ENCODE data around the gene PHF11.
"Not testable (repeated sequence)": the region's sequence is repeated elsewhere in the genome, so short reads cannot be mapped to it uniquely, and the experiment has no call there.

The PHF11 gene

DNA sequence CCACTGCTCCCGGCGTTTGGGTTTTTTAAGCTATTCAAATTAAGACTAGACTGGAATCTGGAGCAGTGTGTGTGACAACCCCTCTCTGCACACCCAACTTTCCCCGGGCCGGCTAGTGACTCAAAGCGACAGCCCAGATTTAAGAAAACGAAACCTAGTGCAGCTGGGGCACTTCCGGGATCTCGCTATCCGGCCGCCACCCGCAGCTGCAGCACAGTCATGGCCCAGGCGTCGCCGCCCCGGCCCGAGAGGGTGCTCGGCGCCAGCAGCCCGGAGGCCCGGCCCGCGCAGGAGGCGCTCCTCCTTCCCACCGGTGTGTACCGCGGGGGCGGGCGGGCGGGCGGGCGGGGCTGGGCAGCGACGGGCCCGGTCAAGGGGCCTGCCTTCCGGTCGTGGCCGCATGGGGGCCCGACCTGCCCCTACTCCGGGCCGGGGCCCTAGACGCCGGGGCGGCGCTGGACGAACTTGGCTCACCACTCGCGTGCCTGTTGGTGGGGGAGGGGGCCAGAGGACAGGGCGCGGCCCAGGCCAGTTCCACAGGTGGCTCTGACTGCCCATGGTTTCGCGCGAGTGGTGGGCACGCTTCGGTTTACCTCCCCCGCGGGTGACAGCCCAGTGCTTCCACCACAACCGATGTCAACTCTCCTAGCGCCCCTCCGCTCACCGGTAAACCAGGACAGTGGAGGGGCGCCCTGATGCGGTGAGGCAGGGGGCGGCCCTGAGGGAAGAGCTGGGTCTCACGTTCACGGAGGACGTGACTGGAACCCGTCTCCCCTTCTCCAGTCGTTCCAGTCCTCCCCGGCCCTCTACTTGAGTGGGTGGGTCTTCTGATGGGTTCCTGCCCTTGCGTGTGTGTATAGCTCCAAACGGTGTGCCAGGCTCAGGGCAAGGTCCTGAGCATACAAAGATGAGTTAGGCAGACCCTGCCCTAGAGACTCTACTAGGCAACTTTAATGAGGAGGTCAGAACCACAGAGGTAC is at the start of gene PHF11:
Gene PHF11, plus strand, starts transcription at position 171 of the 980 bp plus-strand sequence. Its CDS starts 49 bp downstream, at position 220.
- no peak for DNase-seq

DNA sequence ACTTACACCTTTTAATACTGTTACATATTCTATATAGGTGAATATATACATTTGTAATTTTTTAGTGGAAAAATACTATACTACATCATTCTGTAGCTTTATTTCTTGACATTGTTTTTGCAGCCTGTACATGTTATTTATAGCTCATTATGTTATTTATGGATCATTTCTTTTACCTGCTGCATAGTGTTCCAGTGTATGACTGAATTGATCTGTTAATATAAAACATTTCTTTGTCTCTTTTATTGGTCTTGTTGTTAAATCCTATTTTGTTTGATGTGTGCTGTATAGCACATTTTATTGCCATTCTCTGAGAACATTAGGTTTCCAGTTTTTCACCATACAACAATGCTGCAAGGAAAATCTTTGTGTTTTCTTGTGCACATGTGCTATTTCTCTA is 49.3 kb upstream of the PHF11 start:
- no peak for DNase-seq

DNA sequence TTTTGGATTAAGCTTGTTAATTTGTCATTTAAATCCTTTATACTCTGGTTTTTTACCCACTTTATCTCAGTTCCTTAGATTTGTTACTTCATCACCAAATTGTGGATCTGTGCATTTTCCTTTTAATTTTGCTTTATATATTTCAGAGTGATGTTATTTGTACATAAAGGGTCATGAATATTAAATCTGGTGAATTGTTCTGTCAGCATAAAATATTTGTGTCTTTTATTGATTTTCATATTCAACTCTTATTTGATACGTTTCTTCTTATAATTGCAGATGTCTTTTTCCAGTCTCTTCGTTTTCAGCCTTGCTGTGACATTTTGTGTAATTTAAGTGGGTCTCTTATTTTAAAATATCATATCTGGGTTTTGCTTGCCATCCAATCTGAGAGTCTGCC is 47.0 kb upstream of the PHF11 start:
- DNase-seq: no peak

DNA sequence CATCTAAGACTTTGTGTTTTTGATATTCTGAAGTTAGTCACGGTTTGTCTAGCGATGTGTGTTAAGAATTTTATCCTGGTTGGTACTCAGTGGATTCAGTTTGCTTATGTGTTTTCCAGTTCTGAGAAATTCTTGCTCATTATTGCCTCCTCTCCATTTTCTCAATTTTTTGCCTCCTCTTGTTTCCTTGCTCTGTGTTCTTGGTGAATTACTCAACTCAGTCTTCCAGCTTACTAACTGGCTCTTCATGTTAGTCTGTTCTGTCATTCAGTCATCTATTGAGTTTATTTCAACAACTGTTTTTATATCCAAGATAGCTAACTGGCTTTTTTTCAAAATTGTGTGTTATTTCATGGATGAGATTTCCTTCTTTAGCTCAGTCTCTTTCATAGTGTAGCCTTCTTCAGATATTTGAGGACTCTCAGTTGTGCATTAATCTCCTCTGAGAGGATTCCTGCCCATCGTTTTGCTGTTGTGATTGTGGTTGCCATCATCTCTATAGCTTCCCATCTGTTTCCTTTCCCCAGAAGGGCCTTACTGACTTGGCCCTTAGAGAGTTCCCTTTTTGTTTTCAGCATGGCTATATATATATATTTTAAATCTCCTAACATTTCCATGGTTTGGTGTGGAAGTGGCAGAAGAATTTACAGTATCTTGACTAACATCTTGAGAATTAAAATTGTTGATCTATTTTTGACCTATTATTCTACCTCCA is 45.5 kb upstream of the PHF11 start:
- DNase-seq: no peak

DNA sequence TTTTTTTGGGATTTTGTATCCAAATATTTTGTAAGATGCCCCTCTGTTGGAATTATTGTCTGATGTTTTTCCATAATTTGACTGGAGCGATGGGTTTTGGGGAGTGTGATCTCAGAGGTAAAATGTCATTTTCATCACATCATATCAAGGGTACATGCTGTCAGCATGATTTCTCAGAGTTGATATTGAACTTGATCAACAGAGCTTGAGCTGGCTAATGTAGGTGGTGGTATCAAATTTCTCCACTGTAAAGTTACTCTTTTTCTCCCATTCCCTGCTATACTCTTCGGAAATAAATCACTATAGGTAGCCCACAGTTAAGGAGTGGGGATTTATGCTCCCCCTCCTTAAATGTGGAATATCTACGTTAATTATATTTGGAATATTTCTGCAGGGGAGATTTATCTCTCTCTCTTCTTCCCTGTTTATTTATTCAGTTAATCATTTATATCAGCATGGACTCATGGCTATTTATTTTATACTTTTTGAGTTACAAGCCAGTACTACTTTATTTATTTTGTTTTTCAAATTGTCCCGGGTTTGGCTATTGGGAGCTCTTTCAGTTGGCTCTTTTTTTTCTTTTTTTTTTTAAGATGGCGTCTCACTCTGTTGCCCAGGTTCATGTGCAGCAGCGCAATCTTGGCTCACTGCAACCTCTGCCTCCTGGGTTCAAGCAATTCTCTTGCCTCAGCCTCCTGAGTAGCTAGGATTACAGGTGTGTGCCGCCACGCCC is 42.9 kb upstream of the PHF11 start:
- DNase-seq: no peak

DNA sequence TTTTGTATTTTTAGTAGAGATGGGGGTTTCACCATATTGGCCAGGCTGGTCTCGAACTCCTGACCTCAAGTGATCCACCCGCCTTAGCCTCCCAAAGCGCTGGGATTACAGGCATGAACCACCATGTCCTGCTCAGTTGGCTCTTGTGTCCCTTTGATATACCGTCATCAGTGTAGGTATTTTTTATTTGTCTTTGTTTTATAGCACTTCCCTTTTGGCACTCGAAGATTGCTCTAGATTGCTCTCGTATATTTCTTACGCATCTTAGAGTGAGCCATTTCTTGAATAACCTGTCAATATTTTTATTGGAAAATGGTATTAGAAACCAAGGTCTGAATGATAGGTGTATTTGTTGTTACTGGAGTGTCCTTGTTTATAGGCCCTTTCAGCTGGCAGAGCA is 42.3 kb upstream of the PHF11 start:
- no peak for DNase-seq

DNA sequence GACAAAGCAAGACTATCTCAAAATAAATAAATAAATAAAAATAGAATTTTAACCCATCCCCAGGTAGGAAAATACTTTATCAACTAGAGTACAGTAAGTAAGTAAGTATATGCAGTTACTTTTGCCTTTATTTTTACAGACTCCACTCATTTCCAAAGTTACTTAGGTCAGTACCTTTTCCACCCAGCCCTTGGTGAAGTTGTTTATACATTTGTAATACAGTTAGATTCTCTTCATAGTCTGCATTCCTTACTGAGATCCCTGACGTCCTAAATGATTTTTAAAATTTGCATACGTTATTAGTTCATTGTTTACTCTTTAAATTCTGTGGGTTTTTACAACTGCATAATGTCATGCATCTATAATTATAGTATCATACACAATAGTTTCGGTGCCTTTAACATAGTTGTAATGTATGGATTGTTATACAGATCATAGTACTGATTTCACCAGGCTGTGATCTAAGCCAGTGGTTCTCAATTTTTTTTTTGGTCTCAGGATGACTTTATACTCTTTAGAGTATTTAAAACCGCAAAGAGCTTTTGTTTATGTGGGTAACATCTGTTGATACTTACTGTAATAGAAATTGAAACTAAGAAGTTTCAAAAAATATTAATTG is 41.3 kb upstream of the PHF11 start:
- no peak for DNase-seq

DNA sequence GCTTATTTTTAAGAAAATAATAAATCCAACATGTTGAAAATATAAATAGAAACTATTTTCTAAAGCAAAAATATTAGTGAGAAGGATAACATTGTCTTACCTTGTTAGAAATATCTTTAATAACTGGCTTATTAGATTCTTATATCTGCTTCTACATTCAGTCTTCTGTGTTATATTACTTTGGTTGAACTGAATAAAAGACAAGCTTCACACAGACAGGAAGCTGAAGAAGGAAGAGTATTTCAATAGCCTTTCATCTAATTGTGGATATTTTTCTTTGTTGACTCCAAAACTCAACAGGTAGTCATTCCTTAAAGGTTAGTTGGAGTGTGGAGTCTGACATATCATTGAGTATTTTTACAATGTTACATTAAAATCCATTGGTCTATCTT is 40.8 kb upstream of the PHF11 start:
- DNase-seq: no peak

DNA sequence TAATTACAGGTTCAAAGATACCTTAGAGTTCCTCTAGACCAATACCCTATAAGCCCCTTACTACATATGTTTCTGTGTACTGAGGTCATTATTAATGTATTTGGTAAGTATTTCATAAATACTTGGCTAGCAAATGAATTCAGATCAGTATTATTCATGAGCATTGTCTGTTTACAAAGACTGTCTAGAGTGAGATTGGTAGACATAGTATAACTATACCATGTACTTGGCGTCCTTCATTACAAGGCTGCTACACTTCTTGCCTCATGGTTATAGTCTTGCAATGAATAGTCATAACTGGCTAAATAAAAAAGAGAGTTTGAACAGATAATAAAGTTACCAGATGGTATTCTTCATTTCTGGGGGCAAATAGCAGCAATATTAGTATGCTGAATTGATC is 39.6 kb upstream of the PHF11 start:
- DNase-seq: no peak

DNA sequence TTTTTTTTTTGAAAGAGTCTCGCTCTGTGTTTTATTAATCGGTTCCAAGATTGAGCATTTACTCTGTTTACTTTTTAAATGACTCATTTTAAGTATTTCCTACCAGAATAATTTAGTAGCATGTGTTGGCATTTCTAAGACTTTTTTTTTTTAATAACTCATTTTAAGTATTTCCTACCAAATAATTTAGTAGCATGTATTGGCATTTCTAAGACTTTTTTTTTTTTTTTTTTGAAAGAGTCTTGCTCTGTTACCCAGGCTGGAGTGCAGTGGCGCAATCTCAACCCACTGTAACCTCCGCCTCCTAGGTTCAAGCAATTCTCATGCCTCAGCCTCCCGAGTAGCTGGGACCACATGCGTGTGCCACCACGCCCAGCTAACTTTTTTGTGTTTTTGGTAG is 38.5 kb upstream of the PHF11 start:
- DNase-seq: no peak

DNA sequence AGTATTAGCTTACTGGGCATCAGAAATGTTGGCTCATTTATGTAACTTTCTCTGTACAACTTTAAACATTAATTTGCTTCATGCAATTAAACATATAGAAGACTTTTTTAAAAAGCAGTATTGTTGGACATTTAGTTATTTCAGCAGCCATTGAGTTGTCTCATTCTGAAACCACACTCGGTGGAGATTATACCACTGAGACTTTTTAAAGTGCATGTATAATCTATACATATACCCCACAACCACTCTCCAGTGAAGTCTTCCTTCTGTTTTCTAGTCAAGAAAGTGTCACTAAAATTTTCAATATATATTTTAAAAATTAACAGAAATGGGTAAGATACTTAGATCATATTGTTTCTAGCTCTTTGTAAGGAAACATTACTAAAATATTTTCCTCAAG is 36.2 kb upstream of the PHF11 start:
- DNase-seq: no peak

DNA sequence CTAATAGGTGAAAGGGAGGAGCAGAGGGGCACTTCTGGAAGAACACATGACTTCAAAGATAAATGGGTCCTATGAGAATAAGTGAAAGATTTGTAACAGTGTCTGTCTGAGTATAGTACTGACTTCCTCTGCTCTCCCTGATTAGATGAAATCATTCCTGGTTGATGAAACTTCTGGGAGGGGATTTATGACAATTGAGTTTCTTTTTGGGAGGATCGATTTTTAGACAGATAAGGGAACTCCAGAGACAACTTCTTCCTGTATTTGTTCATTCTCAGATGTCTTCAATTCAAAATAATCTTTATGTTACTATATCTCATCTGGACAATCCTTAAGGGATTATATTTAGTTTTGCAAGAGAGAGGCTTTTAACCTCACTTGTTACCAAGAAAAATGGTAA is 31.7 kb upstream of the PHF11 start:
- no peak for DNase-seq

DNA sequence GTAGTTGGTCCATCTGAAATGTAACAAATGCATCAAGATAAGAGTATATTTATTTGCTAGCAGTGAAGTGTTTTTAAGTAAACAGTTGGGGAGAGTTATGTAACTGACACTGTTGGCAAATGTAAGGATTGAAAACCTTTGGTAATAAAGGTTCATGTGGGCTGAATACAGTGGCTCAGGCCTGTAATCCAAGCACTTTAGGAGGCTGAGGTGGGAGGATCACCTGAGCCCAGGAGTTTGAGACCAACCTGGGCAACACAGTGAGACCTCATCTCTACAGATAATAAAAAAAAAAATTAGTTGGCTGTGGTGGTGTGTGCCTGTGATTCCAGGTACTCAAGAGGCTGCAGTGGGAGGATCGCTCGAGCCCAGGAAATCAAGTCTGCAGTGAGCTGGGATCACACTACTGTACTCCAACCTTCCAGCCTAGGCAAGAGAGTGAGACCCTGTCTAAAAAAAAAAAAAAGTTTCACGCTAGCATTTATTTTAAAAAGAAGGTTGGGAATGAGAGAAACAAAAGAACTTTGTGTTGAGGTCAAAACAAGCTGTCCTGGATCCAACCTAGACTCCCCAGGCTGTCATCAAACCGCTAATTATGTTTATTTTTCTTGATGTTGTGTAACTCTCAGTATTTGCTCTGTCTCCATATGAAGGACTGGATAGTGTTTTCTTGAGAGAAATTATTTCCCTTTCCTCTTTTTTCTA is 31.0 kb upstream of the PHF11 start:
- no peak for DNase-seq

DNA sequence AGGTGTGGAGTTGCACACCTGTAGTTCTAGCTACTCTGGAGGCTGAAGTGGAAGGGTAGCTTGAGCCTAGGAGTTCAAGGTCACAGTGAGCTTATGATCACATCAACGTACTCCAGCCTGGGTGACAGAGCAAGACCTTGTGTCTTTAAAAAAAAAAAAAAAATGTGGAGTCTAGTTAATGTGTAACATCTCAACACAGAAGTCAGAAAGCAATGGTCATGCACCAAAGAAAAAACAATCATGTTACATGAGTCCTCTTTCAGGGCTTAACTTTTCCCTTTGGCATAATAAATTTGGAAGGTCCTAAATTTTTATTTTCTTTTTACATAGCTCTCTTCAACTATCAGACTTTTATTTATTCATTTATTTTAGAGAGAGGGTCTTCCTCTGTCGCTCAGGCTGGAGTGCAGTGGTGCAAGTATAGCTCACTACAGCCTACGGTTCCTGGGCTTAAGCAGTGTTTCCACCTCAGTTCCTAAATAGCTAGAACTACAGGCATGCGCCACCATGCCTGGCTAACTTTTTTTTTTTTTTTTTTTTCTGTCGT is 29.4 kb upstream of the PHF11 start:
- DNase-seq: no peak

DNA sequence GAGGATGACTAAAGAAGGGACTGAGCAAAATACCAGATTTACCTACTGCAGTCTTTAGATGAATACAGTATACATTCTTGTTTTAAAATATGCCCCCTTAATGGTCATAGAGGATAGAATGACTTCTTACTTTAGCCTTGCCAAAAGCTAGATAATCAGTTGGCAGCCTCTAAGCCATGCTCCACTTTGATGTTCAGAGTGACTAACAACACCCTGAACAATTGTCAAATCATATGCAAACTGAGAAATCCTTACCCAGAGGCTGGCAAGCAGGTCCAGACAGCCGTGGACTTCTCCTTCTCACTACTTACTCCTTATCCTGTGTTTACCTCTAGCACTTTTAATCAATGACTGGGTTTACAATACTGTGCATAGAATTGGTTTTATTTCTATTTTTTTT is 23.6 kb upstream of the PHF11 start:
- no peak for DNase-seq

DNA sequence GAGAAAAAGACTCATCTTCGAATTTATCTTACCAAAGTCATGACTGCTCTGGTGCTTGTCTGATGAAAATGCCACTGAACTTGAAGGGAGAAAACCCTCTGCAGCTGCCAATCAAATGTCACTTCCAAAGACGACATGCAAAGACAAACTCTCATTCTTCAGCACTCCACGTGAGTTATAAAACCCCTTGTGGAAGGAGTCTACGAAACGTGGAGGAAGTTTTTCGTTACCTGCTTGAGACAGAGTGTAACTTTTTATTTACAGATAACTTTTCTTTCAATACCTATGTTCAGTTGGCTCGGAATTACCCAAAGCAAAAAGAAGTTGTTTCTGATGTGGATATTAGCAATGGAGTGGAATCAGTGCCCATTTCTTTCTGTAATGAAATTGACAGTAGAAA is 19.2 kb upstream of the PHF11 start:
- DNase-seq: no peak

DNA sequence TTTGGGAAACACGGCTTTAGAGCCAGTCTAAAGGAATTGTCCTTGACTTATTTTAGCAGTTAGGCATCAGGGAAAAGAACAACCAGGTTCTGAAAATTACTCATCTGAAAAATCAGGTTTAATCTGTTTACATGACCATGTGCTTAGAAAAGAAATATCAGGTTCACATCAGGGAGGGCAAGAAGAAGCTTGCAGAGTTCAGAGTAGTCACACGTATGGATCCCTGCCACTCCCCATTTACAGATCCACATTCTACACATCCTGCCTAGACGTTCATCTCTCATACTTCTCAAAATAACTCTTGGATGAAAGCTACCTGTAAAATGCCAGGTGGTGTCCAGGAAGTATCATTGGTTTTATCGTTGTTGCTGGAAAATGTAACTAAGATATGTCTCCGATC is 14.0 kb upstream of the PHF11 start:
- no peak for DNase-seq

DNA sequence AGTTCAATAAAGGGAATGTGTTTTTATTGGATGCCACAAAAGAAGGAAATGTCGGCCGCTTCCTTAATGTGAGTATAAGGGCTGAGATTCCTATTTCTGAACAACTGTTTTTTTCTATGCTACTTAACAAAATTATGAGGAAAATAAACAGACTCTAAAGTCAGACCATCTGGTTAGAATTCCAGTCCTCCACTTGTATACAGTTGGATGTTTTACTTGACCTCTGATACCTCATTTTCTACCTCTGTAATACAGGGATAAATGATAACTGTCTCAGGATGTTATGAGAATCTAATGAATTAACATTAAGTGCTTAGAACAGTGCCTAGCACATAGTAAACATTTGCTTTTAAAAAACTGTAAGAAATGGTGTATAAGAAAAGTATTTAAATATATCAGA is 7.2 kb upstream of the PHF11 start:
- no peak for DNase-seq

DNA sequence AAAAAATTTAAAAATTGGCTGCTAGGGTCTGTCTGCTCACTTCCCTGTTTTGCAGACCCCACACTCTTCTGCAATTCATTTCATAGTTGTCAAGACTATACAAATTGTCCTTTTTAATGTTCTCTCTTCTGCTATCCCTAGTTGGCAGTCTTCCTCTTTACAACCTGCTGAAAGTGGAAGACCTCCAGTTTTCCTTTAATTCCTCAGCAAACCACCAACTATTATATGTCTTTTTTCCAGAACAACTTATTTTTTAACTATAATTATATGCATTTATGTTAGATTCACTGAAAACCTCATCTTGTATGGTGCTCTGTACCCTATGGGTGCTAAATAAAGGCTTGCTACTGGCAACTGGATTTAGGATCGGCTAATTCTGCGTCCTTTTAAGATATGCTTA is 1.1 kb upstream of the PHF11 start:
- no peak for DNase-seq

DNA sequence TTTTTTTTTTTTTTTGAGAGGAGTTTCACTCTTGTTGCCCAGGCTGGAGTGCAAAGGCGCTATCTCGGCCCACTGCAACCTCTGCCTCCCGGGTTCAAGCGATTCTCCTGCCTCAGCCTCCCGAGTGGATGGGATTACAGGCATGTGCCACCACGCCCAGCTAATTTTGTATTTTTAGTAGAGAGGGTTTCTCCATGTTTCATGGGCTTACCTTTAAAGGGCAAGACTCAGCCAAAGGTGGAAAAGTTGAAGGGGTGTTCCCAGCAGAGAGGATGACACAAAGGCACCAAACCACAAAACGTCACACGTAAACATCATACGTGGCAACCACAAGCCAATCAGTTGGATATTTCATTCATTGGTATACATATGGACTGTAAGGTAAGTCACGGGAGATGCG is 1.1 kb downstream of the PHF11 start:
- not testable (repeated sequence) for DNase-seq

DNA sequence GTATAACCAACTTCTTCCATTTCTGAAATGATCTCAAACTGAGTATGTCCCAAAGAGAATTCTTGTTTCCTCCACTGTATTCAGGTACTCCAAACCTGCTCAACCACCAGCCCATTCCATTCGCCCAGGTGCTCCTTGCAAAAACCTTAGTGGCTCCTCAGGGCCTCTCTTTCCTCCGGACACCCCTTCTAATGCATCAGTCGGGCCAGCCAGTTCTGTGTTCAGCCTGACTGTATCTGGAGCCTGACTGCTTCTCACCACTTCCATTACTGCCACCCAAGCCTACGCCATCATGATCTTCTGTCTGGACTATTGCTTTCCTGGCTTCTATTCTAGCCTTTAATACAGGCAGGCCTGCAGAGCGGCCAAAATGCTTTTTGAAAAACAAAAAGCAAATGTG is 1.5 kb downstream of the PHF11 start:
- DNase-seq: no peak

DNA sequence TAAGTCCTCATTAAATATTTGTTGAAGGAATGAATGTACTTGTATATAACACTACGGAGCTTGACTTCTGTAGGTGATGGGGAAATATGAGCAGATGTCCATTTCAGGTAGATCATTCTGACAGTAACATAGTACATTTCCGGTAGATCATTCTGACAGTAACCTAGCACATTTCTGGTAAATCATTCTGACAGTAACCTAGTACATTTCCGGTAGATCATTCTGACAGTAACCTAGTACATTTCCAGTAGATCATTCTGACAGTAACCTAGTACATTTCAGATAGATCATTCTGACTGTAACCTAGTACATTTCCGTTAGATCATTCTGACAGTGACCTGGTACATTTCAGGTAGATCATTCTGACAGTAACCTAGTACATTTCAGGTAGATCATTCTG is 2.5 kb downstream of the PHF11 start:
- no peak for DNase-seq

All from NCI-H510A (cell line).